ENCODE data around the gene OPALIN. TPM values are rescaled to one million over a fixed set of nuclear protein-coding genes. Genes with fewer than 3 reads are reported as not detected.

The OPALIN gene
- total and polyA plus RNA-seq, 4 donors, result not detected

GRCh38 chr10:96389785-96390184 lies 31.0 kb upstream of the OPALIN start:
- TF ChIP-seq GABPA (IDR thresholded peaks at IDR 0.05 in 1 of 2, conservative IDR thresholded peaks at IDR 0.05 in 1 of 2) (no peak), FOXA1 (IDR thresholded peaks at IDR 0.05) (no peak), RXRA (IDR thresholded peaks at IDR 0.05) (no peak), SP1 (IDR thresholded peaks at IDR 0.05) (no peak), CTCF (IDR thresholded peaks at IDR 0.05; ENCODE audit: low read depth, low read length, missing input control) (no peak), ZBTB33 (IDR thresholded peaks at IDR 0.05) (no peak), EGR1 (IDR thresholded peaks at IDR 0.05; ENCODE audit: low read depth in 2 of 2) (no peak)
- Histone ChIP-seq H3K27ac (ENCODE audit: low read depth in 1 of 2, low read length in 2 of 2) (no peak overlapping the region), H3K9ac (ENCODE audit: low read depth in 1 of 2, low read length in 2 of 2) (no peak overlapping the region), H3K4me3 (ENCODE audit: low read depth in 1 of 3, low read length in 3 of 3) (no peak overlapping the region), H3K36me3 (ENCODE audit: control insufficient read depth in 4 of 4, insufficient read depth in 3 of 4, low read depth in 1 of 4, low read length in 3 of 4) (no peaks in the 10 kb centered on the region), H3K9me3 (ENCODE audit: control insufficient read depth in 4 of 4, low read length in 3 of 4) (no peaks in the 10 kb centered on the region), H3K27me3 (ENCODE audit: control insufficient read depth in 4 of 4, insufficient read depth in 4 of 4, low read length in 3 of 4) (peaks cover 0 to 4% (median 0%) of the 10 kb centered on the region in 4 donors), H3K4me1 (ENCODE audit: control insufficient read depth in 4 of 4, insufficient read depth in 4 of 4, low read length in 3 of 4) (peaks cover 2 to 17% (median 11%) of the 10 kb centered on the region in 4 donors)
- 74% methylated on average over 5 of the region's 5 CpGs for WGBS
- no peak for DNase-seq (ENCODE audit: low spot score)

GRCh38 chr10:96387601-96388000 lies 28.8 kb upstream of the OPALIN start:
- no peak for DNase-seq (ENCODE audit: low spot score)
- Histone ChIP-seq H3K9me3 (ENCODE audit: control insufficient read depth in 4 of 4, low read length in 3 of 4) (no peaks in the 10 kb centered on the region), H3K27ac (ENCODE audit: low read depth in 1 of 2, low read length in 2 of 2) (no peak overlapping the region), H3K36me3 (ENCODE audit: control insufficient read depth in 4 of 4, insufficient read depth in 3 of 4, low read depth in 1 of 4, low read length in 3 of 4) (no peaks in the 10 kb centered on the region), H3K4me1 (ENCODE audit: control insufficient read depth in 4 of 4, insufficient read depth in 4 of 4, low read length in 3 of 4) (peaks cover 2 to 17% (median 11%) of the 10 kb centered on the region in 4 donors), H3K4me3 (ENCODE audit: low read depth in 1 of 3, low read length in 3 of 3) (no peak overlapping the region), H3K9ac (ENCODE audit: low read depth in 1 of 2, low read length in 2 of 2) (no peak overlapping the region), H3K27me3 (ENCODE audit: control insufficient read depth in 4 of 4, insufficient read depth in 4 of 4, low read length in 3 of 4) (peaks cover 0 to 4% (median 0%) of the 10 kb centered on the region in 4 donors)
- 92% methylated on average over 7 of the region's 7 CpGs for WGBS
- TF ChIP-seq YY1 (IDR thresholded peaks at IDR 0.05) (no peak), FOXA1 (IDR thresholded peaks at IDR 0.05) (no peak), TAF1 (conservative IDR thresholded peaks at IDR 0.05) (no peak), ATF3 (IDR thresholded peaks at IDR 0.05) (no peak), RXRA (IDR thresholded peaks at IDR 0.05) (no peak), NR2F2 (IDR thresholded peaks at IDR 0.05) (no peak), HNF4A (conservative IDR thresholded peaks at IDR 0.05) (no peak), CTCF (IDR thresholded peaks at IDR 0.05; ENCODE audit: low read depth, low read length, missing input control) (no peak), SP1 (IDR thresholded peaks at IDR 0.05) (no peak), FOXA2 (IDR thresholded peaks at IDR 0.05) (no peak), EGR1 (IDR thresholded peaks at IDR 0.05; ENCODE audit: low read depth in 2 of 2) (no peak), RAD21 (IDR thresholded peaks at IDR 0.05) (no peak), HNF4G (IDR thresholded peaks at IDR 0.05) (no peak), ZBTB33 (IDR thresholded peaks at IDR 0.05) (no peak), GABPA (IDR thresholded peaks at IDR 0.05 in 1 of 2, conservative IDR thresholded peaks at IDR 0.05 in 1 of 2) (no peak), MAX (IDR thresholded peaks at IDR 0.05) (no peak), JUND (IDR thresholded peaks at IDR 0.05) (no peak), REST (IDR thresholded peaks at IDR 0.05) (no peak)
